ENCODE measurements around the gene DMXL1. TPM values are rescaled to one million over a fixed set of nuclear protein-coding genes. Genes with fewer than 3 reads are reported as not detected.
"Not testable (repeated sequence)": the region's sequence is repeated elsewhere in the genome, so short reads cannot be mapped to it uniquely, and the experiment has no call there.

The DMXL1 gene
- total RNA-seq, 1 donor: 86.1 TPM

GRCh38 chr5:119074419-119074818 lies 3.5 kb downstream of the DMXL1 start:
- Histone ChIP-seq H3K4me2 (ENCODE audit: insufficient read depth, low read length) (no peak overlapping the region), H3K36me3 (ENCODE audit: insufficient read depth, low read length) (no peaks in the 10 kb centered on the region), H3K27ac (ENCODE audit: low read depth, low read length) (no peak overlapping the region), H2AFZ (ENCODE audit: low read length) (no peak overlapping the region), H3K9me3 (ENCODE audit: low read depth, low read length) (no peaks in the 10 kb centered on the region), H3K79me2 (ENCODE audit: insufficient read depth, low read length) (peaks cover 83% of the 10 kb centered on the region), H4K20me1 (ENCODE audit: insufficient read depth, low read length) (peaks cover 25% of the 10 kb centered on the region), H3K27me3 (ENCODE audit: insufficient read depth, low read length) (no peaks in the 10 kb centered on the region), H3K4me3 (ENCODE audit: insufficient read depth, low read length) (no peak overlapping the region), H3K4me1 (ENCODE audit: insufficient read depth, low read length) (peaks cover 26% of the 10 kb centered on the region)
- TF ChIP-seq CTCF (IDR thresholded peaks at IDR 0.05; ENCODE audit: extremely low read depth, low read depth, low read length): no peak
- DNase-seq (ENCODE audit: insufficient read length, low spot score, missing footprints): no peak

GRCh38 chr5:119075269-119075668 lies 4.4 kb downstream of the DMXL1 start:
- H3K36me3 ChIP-seq (ENCODE audit: insufficient read depth, low read length); H3K4me3 ChIP-seq (ENCODE audit: insufficient read depth, low read length); H3K9me3 ChIP-seq (ENCODE audit: low read depth, low read length); H2AFZ ChIP-seq (ENCODE audit: low read length); DNase-seq (ENCODE audit: insufficient read length, low spot score, missing footprints); H3K27me3 ChIP-seq (ENCODE audit: insufficient read depth, low read length); H3K4me2 ChIP-seq (ENCODE audit: insufficient read depth, low read length); H3K27ac ChIP-seq (ENCODE audit: low read depth, low read length): not testable (repeated sequence)
- Histone ChIP-seq H4K20me1 (ENCODE audit: insufficient read depth, low read length) (peaks cover 26% of the 10 kb centered on the region), H3K4me1 (ENCODE audit: insufficient read depth, low read length) (peaks cover 22% of the 10 kb centered on the region), H3K79me2 (ENCODE audit: insufficient read depth, low read length) (peaks cover 92% of the 10 kb centered on the region)

GRCh38 chr5:119076080-119076479 lies 5.2 kb downstream of the DMXL1 start:
- Histone ChIP-seq H3K36me3 (ENCODE audit: insufficient read depth, low read length) (no peaks in the 10 kb centered on the region), H3K4me3 (ENCODE audit: insufficient read depth, low read length) (no peak overlapping the region), H3K79me2 (ENCODE audit: insufficient read depth, low read length) (peaks cover 99% of the 10 kb centered on the region), H3K27me3 (ENCODE audit: insufficient read depth, low read length) (no peaks in the 10 kb centered on the region), H3K4me1 (ENCODE audit: insufficient read depth, low read length) (peaks cover 21% of the 10 kb centered on the region), H3K9me3 (ENCODE audit: low read depth, low read length) (no peaks in the 10 kb centered on the region), H2AFZ (ENCODE audit: low read length) (no peak overlapping the region), H4K20me1 (ENCODE audit: insufficient read depth, low read length) (peaks cover 31% of the 10 kb centered on the region), H3K4me2 (ENCODE audit: insufficient read depth, low read length) (no peak overlapping the region), H3K27ac (ENCODE audit: low read depth, low read length) (no peak overlapping the region)
- DNase-seq (ENCODE audit: insufficient read length, low spot score, missing footprints): no peak
- no peak for TF ChIP-seq CTCF (IDR thresholded peaks at IDR 0.05; ENCODE audit: extremely low read depth, low read depth, low read length)

- H3K9me3 ChIP-seq (ENCODE audit: low read depth, low read length): no peaks in the 10 kb centered on the region
- no peak overlapping the region for H2AFZ ChIP-seq (ENCODE audit: low read length)
- DNase-seq (ENCODE audit: insufficient read length, low spot score, missing footprints): no peak
- peaks cover 97% of the 10 kb centered on the region for H3K79me2 ChIP-seq (ENCODE audit: insufficient read depth, low read length)
- H3K4me2 ChIP-seq (ENCODE audit: insufficient read depth, low read length): no peak overlapping the region
- peaks cover 35% of the 10 kb centered on the region for H4K20me1 ChIP-seq (ENCODE audit: insufficient read depth, low read length)
- H3K4me3 ChIP-seq (ENCODE audit: insufficient read depth, low read length): no peak overlapping the region
- H3K36me3 ChIP-seq (ENCODE audit: insufficient read depth, low read length): no peaks in the 10 kb centered on the region
- no peaks in the 10 kb centered on the region for H3K27me3 ChIP-seq (ENCODE audit: insufficient read depth, low read length)
- TF ChIP-seq CTCF (IDR thresholded peaks at IDR 0.05; ENCODE audit: extremely low read depth, low read depth, low read length): no peak
- H3K27ac ChIP-seq (ENCODE audit: low read depth, low read length): no peak overlapping the region
- peaks cover 16% of the 10 kb centered on the region for H3K4me1 ChIP-seq (ENCODE audit: insufficient read depth, low read length)
These were observed 6.6 kb downstream of the DMXL1 start for GRCh38 chr5:119077444-119077843.

All from osteoblast (primary cell).